ENCODE results near the gene GALC. TPM values are rescaled to one million over a fixed set of nuclear protein-coding genes. Genes with fewer than 3 reads are reported as not detected.

Gene GALC
- total RNA-seq, 2 donors from 2014 or later: 40.1 to 40.3 TPM

GRCh38 chr14:88003425-88003824, 10.4 kb upstream of the GALC start:
- DNase-seq (no peak), ATAC-seq (replicated peaks in 1 of 2) (no peak)
- Mint-ChIP-seq H3K4me3 (peak overlapping the region; percentile 38 to 60), H3K27me3 (ENCODE audit: low read depth) (no peaks in the 10 kb centered on the region), H3K27ac (peak overlapping the region; percentile 59), H3K36me3 (ENCODE audit: insufficient read depth in 2 of 2) (peaks cover 20 to 22% of the 10 kb centered on the region in 2 donors), H3K4me1 (ENCODE audit: low read depth) (peaks cover 72% of the 10 kb centered on the region), H3K9me3 (peaks cover 0 to 5% of the 10 kb centered on the region in 2 donors)

DNA sequence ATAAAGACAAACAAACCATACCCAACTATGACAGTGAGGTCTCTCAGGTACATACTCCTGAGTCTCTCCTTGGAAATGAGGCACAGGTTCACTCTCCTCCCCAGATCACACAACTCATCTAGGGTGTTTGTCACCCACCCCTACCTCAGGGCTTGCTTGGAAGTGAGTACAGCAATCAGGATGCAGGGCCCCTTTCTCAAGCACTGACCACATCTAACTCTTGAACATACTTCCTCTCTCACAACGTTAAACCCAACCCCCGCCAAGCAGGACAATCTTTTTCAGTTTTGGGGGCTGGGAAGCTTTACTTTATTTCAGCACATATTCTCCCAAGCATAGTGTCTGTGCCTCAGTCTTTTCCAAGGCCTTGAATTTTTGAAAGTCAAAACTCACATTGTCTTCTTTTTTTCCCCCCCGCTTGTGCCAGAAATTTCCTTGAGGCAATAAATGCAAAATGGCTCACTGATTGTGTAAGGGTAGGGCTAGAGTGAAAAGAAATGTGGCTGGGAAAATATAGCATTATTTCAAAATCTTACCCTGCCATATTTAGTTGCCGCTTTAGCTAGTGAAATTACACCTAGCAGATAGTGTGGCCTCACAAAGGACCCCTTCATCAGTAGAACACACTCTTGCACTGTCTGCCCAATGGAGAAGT, 9.6 kb upstream of the GALC start:
- H3K36me3 Mint-ChIP-seq (ENCODE audit: insufficient read depth in 2 of 2): peaks cover 13 to 15% of the 10 kb centered on the region in 2 donors
- H3K4me3 Mint-ChIP-seq: peak overlapping the region; percentile 60 to 62
- DNase-seq: peak; percentile 38 to 44
- peaks cover 68% of the 10 kb centered on the region for H3K4me1 Mint-ChIP-seq (ENCODE audit: low read depth)
- no peaks in the 10 kb centered on the region for H3K27me3 Mint-ChIP-seq (ENCODE audit: low read depth)
- H3K9me3 Mint-ChIP-seq: peaks cover 0 to 5% of the 10 kb centered on the region in 2 donors
- peak; percentile 13 to 29 for ATAC-seq (replicated peaks in 1 of 2)
- peak overlapping the region; percentile 25 for H3K27ac Mint-ChIP-seq

DNA sequence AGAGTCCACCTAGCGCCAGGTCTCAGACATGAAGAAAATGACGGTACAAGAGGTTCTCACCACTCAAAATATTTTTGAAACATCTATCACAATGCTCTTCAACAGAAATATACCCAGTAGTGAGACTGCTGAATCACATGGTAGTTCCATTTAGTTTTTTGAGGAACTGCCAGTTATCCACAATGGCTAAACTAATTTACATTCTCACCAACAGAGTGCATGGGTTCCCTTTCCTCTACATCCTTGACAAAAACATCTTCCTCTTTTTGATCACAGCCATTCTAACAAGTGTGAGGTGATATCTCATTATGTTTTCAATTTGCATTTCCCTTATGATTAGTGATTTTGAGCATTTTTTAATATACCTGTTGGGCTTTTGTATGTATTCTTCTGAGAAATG, 6.3 kb upstream of the GALC start:
- ATAC-seq (replicated peaks in 1 of 2): no peak
- no peak for DNase-seq
- H3K4me3 Mint-ChIP-seq: peak overlapping the region in 1 of 2 donors; percentile 64
- H3K9me3 Mint-ChIP-seq: peaks cover 2 to 5% of the 10 kb centered on the region in 2 donors
- H3K36me3 Mint-ChIP-seq (ENCODE audit: insufficient read depth in 2 of 2): peaks cover 5 to 6% of the 10 kb centered on the region in 2 donors
- no peak overlapping the region for H3K27ac Mint-ChIP-seq
- H3K27me3 Mint-ChIP-seq (ENCODE audit: low read depth): no peaks in the 10 kb centered on the region
- peaks cover 88% of the 10 kb centered on the region for H3K4me1 Mint-ChIP-seq (ENCODE audit: low read depth)

DNA sequence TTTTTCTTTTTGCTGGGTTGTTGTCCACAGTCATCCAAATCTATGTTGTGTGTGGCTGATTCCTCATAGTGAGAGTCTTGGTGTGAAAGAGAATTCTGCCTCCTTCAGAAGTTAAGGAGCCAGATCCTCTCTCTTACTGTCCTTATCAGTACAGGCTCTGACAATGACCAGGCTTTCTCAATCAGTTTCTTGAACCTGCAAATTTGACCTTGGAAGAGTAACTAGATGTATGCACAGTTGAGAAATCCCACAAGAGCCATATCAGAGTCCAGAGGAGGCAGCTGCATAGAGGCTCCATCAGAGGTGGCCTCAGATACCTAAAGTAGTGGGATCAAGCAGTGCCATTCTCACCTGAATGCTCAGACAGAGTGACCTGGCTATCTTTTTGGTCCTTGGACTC, 5.5 kb upstream of the GALC start:
- Mint-ChIP-seq H3K4me3 (peak overlapping the region in 1 of 2 donors; percentile 64), H3K27ac (peak overlapping the region; percentile 29), H3K9me3 (peaks cover 2 to 5% of the 10 kb centered on the region in 2 donors), H3K36me3 (ENCODE audit: insufficient read depth in 2 of 2) (peaks cover 5 to 6% of the 10 kb centered on the region in 2 donors), H3K27me3 (ENCODE audit: low read depth) (no peaks in the 10 kb centered on the region), H3K4me1 (ENCODE audit: low read depth) (peaks cover 89% of the 10 kb centered on the region)
- ATAC-seq (replicated peaks in 1 of 2) (peak in 1 of 2 donors; percentile 45), DNase-seq (no peak)

DNA sequence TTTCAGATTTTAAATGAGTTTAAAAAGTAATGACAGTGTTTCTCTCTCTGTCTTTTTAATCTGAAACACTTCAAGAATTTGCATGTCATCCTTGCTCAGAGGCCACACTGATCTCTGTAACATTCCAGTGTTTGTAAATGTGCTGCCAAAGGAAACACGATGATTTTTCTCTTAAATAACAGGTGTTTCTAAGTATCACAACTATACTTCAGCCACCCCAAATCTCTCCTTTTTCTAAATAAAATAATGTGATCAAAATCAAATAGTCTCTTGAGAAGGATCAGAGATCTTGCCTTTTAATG, 3.3 kb upstream of the GALC start:
- Mint-ChIP-seq H3K4me3 (peak overlapping the region; percentile 87 to 99), H3K27me3 (ENCODE audit: low read depth) (no peaks in the 10 kb centered on the region), H3K36me3 (ENCODE audit: insufficient read depth in 2 of 2) (peaks cover 6 to 7% of the 10 kb centered on the region in 2 donors), H3K9me3 (peaks cover 2 to 4% of the 10 kb centered on the region in 2 donors), H3K27ac (peak overlapping the region; percentile 99), H3K4me1 (ENCODE audit: low read depth) (peaks cover 88% of the 10 kb centered on the region)
- DNase-seq (no peak), ATAC-seq (replicated peaks in 1 of 2) (no peak)

GRCh38 chr14:87995500-87996290, 2.7 kb upstream of the GALC start:
- Mint-ChIP-seq H3K27me3 (ENCODE audit: low read depth) (no peaks in the 10 kb centered on the region), H3K9me3 (peaks cover under 1 to 2% of the 10 kb centered on the region in 2 donors), H3K27ac (peak overlapping the region; percentile 99), H3K4me3 (peak overlapping the region; percentile 87 to 99), H3K4me1 (ENCODE audit: low read depth) (peaks cover 88% of the 10 kb centered on the region), H3K36me3 (ENCODE audit: insufficient read depth in 2 of 2) (peaks cover 2 to 6% of the 10 kb centered on the region in 2 donors)
- DNase-seq (no peak), ATAC-seq (replicated peaks in 1 of 2) (peak; percentile 9 to 18)

DNA sequence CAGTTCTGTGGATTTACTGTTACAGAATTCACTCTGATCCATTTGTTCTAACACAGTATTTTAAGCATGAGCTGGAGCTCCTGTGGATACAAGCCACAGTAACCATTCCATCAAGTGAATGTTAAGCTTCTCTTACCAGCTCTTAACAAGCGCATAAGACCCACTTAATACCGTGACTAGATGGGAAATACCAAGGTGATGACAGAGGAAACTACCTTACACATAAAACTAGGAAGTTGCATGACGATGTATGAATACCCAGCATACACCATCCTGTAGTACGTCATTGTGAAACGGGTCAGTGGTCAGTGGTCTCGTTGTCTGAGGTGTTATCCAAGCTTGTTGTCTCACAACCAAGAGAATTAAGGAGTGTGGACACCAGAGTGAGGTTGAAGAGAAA, 2.0 kb upstream of the GALC start:
- ATAC-seq (replicated peaks in 1 of 2): peak; percentile 56 to 59
- H3K36me3 Mint-ChIP-seq (ENCODE audit: insufficient read depth in 2 of 2): peaks cover 2 to 6% of the 10 kb centered on the region in 2 donors

DNA sequence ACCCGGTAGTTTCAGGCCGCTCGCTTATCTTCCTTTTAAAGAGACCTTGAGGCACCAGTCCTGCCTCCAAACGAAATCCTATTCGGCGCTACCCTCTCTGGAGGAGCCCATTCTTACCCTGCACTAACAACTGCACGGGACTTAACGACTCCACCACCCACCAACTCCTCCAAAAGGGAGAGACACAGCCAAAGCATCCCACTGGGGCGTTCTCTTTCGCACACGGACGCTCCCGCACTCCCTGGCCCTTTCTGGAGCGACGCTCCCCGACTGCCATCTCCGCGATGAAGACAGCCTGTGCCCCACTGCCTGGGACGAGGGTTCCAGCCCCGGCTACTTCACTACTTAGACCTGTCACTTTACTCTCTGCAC, 650 bp downstream of the GALC start:
- peak overlapping the region; percentile 84 for H3K27ac Mint-ChIP-seq
- H3K9me3 Mint-ChIP-seq: peaks cover 0 to 2% of the 10 kb centered on the region in 2 donors
- H3K4me3 Mint-ChIP-seq: peak overlapping the region; percentile 87 to 99
- peaks cover 81% of the 10 kb centered on the region for H3K4me1 Mint-ChIP-seq (ENCODE audit: low read depth)
- DNase-seq (no peak), ATAC-seq (replicated peaks in 1 of 2) (no peak)
- H3K36me3 Mint-ChIP-seq (ENCODE audit: insufficient read depth in 2 of 2): peaks cover 2 to 6% of the 10 kb centered on the region in 2 donors
- H3K27me3 Mint-ChIP-seq (ENCODE audit: low read depth): no peaks in the 10 kb centered on the region

More for the DNA sequence above, 2.0 kb upstream of the GALC start:
- DNase-seq: peak; percentile 74 to 79
- Mint-ChIP-seq H3K4me1 (ENCODE audit: low read depth) (peaks cover 87% of the 10 kb centered on the region), H3K4me3 (peak overlapping the region; percentile 87 to 99), H3K9me3 (peaks cover 0 to 2% of the 10 kb centered on the region in 2 donors), H3K27me3 (ENCODE audit: low read depth) (no peaks in the 10 kb centered on the region), H3K27ac (peak overlapping the region; percentile 99)

GRCh38 chr14:87990682-87991081, 2.3 kb downstream of the GALC start:
- no peak for DNase-seq
- H3K4me1 Mint-ChIP-seq (ENCODE audit: low read depth): peaks cover 68% of the 10 kb centered on the region
- H3K36me3 Mint-ChIP-seq (ENCODE audit: insufficient read depth in 2 of 2): peaks cover 3 to 8% of the 10 kb centered on the region in 2 donors
- no peak overlapping the region for H3K27ac Mint-ChIP-seq
- H3K27me3 Mint-ChIP-seq (ENCODE audit: low read depth): no peaks in the 10 kb centered on the region
- no peak for ATAC-seq (replicated peaks in 1 of 2)
- peaks cover 0 to 2% of the 10 kb centered on the region in 2 donors for H3K9me3 Mint-ChIP-seq
- peak overlapping the region; percentile 42 to 99 for H3K4me3 Mint-ChIP-seq

- Mint-ChIP-seq H3K4me3 (peak overlapping the region in 1 of 2 donors; percentile 5), H3K4me1 (ENCODE audit: low read depth) (peaks cover 60% of the 10 kb centered on the region), H3K9me3 (no peaks in the 10 kb centered on the region), H3K36me3 (ENCODE audit: insufficient read depth in 2 of 2) (peaks cover 3 to 8% of the 10 kb centered on the region in 2 donors), H3K27me3 (ENCODE audit: low read depth) (no peaks in the 10 kb centered on the region), H3K27ac (peak overlapping the region; percentile 45)
- ATAC-seq (replicated peaks in 1 of 2) (no peak), DNase-seq (no peak)
Measured at GRCh38 chr14:87989956-87990299, 3.1 kb downstream of the GALC start.

DNA sequence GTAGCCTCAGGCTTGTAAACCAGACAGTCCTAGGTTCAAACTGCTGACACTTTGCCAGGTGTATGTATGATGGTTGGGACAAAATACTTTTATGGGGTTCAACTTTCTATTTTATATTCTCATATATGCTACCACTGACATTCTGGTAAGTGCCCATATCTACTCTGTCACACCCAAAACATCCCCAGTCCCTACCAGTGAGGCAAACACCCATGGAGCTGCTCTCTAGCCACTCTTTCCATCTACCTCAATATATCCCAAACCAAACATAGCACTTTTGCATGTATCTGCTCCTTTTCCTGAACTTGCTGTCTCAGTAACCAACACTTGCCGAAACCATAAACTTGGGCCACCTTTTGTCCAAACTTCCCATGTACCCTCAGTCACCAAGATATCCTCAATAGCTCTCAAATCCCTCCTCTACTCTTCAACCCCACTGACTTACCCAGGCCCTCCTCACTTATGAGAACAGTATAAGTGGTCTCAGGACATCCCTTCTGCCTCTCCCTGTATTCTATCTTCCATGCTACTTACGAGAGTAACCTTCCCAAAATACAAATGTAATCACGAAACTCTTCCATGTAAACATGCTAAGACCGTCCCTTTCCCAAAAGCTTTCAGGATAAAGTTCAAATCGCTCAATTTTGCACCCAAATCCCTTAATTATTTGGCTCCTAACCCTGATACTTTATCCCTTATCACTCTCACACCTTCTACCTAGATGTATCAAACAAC, 3.6 kb downstream of the GALC start:
- Mint-ChIP-seq H3K27ac (peak overlapping the region; percentile 0), H3K27me3 (ENCODE audit: low read depth) (no peaks in the 10 kb centered on the region), H3K4me1 (ENCODE audit: low read depth) (peaks cover 55% of the 10 kb centered on the region), H3K9me3 (no peaks in the 10 kb centered on the region), H3K36me3 (ENCODE audit: insufficient read depth in 2 of 2) (peaks cover 3 to 4% of the 10 kb centered on the region in 2 donors), H3K4me3 (peak overlapping the region in 1 of 2 donors; percentile 5)
- DNase-seq: no peak
- ATAC-seq (replicated peaks in 1 of 2): no peak

DNA sequence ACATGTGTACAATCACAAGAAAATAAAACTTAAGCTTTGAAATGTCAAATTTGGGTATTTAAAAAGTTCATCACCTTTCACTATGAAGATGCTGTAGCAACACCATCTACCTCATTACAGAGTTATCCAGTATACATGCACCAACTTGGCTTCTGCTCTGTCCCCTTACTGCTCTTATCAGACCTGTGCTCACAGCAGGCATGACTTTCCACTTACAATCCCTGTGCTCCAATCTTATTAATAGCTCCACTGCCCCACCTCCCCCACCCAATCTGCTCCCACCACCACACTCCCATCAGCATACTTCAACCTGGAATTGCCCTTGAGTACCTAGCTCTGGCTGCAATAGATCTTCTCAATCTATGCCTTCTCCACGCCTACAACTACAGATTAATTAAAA, 13.3 kb downstream of the GALC start:
- Mint-ChIP-seq H3K9me3 (peaks cover 0 to 2% of the 10 kb centered on the region in 2 donors), H3K4me1 (ENCODE audit: low read depth) (no peaks in the 10 kb centered on the region), H3K36me3 (ENCODE audit: insufficient read depth in 2 of 2) (peaks cover 7 to 15% of the 10 kb centered on the region in 2 donors), H3K27ac (no peak overlapping the region), H3K27me3 (ENCODE audit: low read depth) (no peaks in the 10 kb centered on the region), H3K4me3 (no peak overlapping the region)
- DNase-seq: no peak
- no peak for ATAC-seq (replicated peaks in 1 of 2)

DNA sequence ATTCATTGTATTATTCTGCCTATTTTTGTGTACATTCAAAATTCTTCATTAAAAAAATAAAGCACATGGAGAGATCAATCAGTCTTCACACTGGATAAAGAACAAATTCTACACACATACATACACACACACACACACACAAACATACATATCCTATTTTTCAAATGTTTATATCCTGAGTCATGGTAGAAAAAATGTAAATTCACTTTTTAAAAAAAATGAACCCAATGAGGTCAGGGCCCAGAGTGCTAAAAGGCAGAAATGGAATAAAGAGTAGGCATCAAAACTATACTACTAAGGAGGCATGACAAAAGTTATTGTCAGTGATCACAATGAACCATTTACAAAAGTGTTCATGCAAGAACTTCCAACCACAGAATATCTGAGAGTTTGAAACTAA, 17.3 kb downstream of the GALC start:
- Mint-ChIP-seq H3K36me3 (ENCODE audit: insufficient read depth in 2 of 2) (peaks cover 9 to 22% of the 10 kb centered on the region in 2 donors), H3K9me3 (peaks cover 0 to 2% of the 10 kb centered on the region in 2 donors), H3K4me1 (ENCODE audit: low read depth) (no peaks in the 10 kb centered on the region), H3K4me3 (no peak overlapping the region), H3K27me3 (ENCODE audit: low read depth) (no peaks in the 10 kb centered on the region), H3K27ac (no peak overlapping the region)
- ATAC-seq (replicated peaks in 1 of 2) (no peak), DNase-seq (no peak)

Measured in activated T-cell treated with anti-CD3 and anti-CD28 coated beads, Interleukin-2, amount 50 U/mL, for 72 hours (primary cell).